Mucosa of rectum (tissue), 2 donors: ENCODE data around the gene STK32B.

ENCODE experiments used
- H3K27ac ChIP-seq, 2 donors: one replicate each; pipeline ENCODE4 v1.7.0; 2013; ENCODE audit warnings: inconsistent platforms in 2 of 2, low read depth in 2 of 2, low read length in 2 of 2
- H3K27me3 ChIP-seq, 2 donors: one replicate each; pipeline ENCODE4 v1.7.0; 2013; ENCODE audit warnings: low read length in 2 of 2; ENCODE audit not compliant: control insufficient read depth in 2 of 2, insufficient read depth in 2 of 2
- H3K36me3 ChIP-seq, 2 donors: one replicate each; pipeline ENCODE4 v1.7.0; 2013; ENCODE audit warnings: low read length in 2 of 2; ENCODE audit not compliant: control insufficient read depth in 2 of 2, insufficient read depth in 2 of 2
- H3K4me1 ChIP-seq, 2 donors: one replicate each; pipeline ENCODE4 v1.7.0; 2013; ENCODE audit warnings: low read length in 2 of 2, mild to moderate bottlenecking in 1 of 2; ENCODE audit not compliant: control insufficient read depth in 2 of 2, insufficient read depth in 2 of 2
- H3K4me3 ChIP-seq, 2 donors: one replicate each; pipeline ENCODE4 v1.7.0; 2013; ENCODE audit warnings: low read length in 2 of 2
- H3K9ac ChIP-seq, 2 donors: one replicate each; pipeline ENCODE4 v1.7.0; 2013; ENCODE audit warnings: low read length in 2 of 2, low read depth in 1 of 2, mild to moderate bottlenecking in 1 of 2
- H3K9me3 ChIP-seq, 2 donors: one replicate each; pipeline ENCODE4 v1.7.0; 2013; ENCODE audit warnings: low read length in 2 of 2; ENCODE audit not compliant: control insufficient read depth in 2 of 2
- donor health status: healthy.
- donor health status: Normal muscosa, but diverticular disease.

STK32B gene

DNA sequence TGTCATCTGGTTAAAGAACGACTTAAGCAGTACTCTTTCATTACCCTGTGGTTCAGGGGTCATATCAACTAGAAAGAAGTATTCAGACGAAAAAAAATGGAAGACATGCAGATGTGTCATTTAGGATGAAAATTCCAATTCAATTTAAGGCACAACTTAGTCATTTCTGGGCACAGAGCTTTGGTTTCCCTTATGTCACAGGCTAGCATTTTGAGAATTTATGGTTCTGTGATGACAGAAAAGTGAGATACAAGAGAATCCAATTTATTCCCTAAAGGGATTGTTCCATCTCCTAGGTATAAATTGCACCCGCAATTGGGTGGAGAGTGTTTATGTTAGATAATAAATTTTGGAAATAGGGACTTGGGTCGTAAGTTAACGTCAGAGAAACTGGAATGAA is 306.6 kb downstream of the STK32B start:
- Histone ChIP-seq H3K36me3 (no peaks in the 10 kb centered on the region), H3K9ac (no peak overlapping the region), H3K27me3 (no peaks in the 10 kb centered on the region), H3K4me1 (no peaks in the 10 kb centered on the region), H3K9me3 (no peaks in the 10 kb centered on the region), H3K27ac (no peak overlapping the region), H3K4me3 (no peak overlapping the region)

DNA sequence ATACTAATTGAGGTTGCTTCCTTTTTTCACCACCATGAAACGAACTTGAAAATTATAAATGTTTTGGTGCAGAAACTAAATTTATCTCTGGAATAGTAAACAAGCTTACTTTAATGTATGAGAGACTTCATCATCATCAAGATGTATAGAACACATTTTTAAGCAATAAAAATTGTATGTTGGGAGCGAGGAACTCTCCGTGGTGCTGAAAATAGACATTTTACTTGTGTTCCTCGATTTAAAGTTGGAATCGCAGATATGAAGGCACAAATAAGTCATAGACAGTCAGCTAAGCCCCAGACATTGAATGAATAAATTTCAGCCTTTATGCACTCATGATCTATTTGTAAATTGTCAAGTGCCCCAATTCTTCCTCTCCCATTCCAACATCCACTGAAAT is 310.7 kb downstream of the STK32B start:
- Histone ChIP-seq H3K9me3 (no peaks in the 10 kb centered on the region), H3K36me3 (no peaks in the 10 kb centered on the region), H3K27me3 (no peaks in the 10 kb centered on the region), H3K4me3 (no peak overlapping the region), H3K27ac (no peak overlapping the region), H3K4me1 (peaks cover 0 to 2% of the 10 kb centered on the region in 2 donors), H3K9ac (no peak overlapping the region)

DNA sequence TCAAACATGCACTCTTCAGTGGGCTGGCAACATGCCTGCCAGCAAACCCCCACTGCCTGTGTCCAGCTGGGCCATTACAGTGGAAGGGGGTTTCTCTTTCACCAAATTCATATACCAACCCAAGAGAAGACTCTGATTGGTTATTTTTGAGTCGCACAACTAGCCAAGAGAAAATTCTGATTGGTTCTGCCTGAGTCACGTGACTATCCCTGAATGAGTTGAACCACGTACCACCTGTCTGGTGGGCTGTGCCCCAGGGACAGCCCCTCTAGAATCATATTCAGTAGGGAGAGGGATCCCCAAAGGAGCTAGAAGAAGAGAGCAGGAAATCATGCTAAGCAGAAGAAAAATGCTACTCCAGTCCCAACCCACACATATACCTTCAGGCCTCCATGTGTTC is 313.1 kb downstream of the STK32B start:
- no peaks in the 10 kb centered on the region for H3K9me3 ChIP-seq
- H3K9ac ChIP-seq = no peak overlapping the region
- no peak overlapping the region for H3K27ac ChIP-seq
- no peaks in the 10 kb centered on the region for H3K36me3 ChIP-seq
- no peaks in the 10 kb centered on the region for H3K27me3 ChIP-seq
- H3K4me1 ChIP-seq = peaks cover 0 to 2% of the 10 kb centered on the region in 2 donors
- no peak overlapping the region for H3K4me3 ChIP-seq

DNA sequence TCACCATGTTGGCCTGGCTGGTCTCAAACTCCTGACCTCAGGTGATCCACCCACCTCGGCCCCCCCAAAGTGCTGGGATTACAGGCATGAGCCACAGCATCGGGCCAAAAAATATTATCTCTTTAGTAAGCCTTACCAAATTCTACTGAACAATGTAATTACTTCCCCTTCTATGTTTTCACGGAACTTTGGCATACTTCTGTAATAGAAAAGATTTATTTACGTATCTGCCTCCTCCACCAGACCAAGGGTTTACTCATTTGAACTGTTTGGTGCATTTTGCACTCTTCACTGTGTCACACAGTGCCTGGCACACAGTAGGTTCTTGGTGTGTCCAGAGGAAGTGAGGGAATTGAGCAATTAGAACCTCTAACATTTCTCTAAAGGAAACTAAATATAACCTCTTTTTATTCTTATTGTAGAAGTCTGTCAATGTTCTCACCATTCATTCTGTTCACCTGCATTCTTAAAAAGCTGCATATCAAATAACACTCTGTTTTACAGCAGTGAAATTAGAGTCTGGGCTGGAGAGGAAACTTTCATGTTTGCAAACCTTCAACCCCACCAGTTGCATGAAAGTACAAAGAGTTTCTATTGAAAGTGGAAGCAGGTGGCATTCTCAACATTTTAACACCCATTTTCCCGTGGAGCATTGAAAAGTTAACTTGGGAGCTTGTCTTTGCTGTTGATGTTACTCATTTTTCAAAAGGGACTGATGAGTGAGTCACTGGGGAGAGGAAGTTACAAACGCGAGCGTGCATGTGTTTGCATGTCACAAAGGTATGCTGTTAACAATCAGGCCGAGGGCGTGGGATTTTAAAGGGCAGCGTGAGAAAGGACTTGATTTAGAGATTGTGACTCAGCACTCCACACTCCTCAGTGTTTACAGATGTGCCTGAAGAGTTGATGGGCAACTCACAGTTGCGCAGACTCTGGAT is 314.1 kb downstream of the STK32B start:
- H3K9me3 ChIP-seq = no peaks in the 10 kb centered on the region
- H3K9ac ChIP-seq = no peak overlapping the region
- no peak overlapping the region for H3K27ac ChIP-seq
- H3K27me3 ChIP-seq = no peaks in the 10 kb centered on the region
- H3K4me1 ChIP-seq = peaks cover 0 to 2% of the 10 kb centered on the region in 2 donors
- no peak overlapping the region for H3K4me3 ChIP-seq
- no peaks in the 10 kb centered on the region for H3K36me3 ChIP-seq

DNA sequence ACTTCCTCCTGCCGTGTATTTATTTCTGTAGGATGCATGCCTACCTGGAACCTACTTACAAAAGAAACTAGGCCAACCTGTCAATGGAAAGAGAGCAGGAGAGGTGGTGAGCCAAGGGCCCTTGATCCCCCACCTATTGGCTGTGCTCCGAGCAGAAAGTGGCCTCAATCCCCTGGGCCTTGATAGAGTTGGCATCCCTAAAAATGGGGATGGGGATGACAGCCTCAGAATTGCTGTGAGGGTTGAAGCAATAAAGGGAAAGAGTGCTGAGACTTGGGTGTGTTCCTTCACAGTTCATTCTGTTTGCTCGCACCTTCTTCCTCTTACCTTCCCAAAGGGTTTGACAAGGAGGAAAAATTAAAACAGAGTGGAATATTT is 314.7 kb downstream of the STK32B start:
- H3K9ac ChIP-seq = no peak overlapping the region
- no peaks in the 10 kb centered on the region for H3K9me3 ChIP-seq
- H3K4me3 ChIP-seq = no peak overlapping the region
- no peaks in the 10 kb centered on the region for H3K36me3 ChIP-seq
- no peaks in the 10 kb centered on the region for H3K27me3 ChIP-seq
- peaks cover 0 to 2% of the 10 kb centered on the region in 2 donors for H3K4me1 ChIP-seq
- H3K27ac ChIP-seq = no peak overlapping the region

DNA sequence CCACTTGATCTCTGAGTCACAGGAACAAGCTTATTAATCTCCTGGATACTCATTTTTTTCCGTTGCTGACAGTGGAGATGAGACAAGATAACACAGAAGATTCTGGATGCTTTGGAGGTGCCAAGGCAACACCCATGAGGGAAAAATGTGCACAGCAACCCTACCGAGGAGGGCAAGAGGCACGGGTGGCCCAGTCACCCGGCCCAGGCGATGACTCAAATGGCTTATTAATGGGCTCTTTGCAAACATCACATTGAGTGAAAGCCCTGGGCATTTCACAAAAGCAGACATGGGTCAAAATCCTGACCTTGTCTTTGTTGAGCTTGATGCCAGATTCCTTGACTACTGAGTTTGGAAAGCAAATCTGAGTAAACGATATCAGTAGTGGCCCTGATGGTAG is 315.1 kb downstream of the STK32B start:
- no peaks in the 10 kb centered on the region for H3K27me3 ChIP-seq
- no peaks in the 10 kb centered on the region for H3K9me3 ChIP-seq
- no peak overlapping the region for H3K4me3 ChIP-seq
- no peak overlapping the region for H3K9ac ChIP-seq
- H3K36me3 ChIP-seq = no peaks in the 10 kb centered on the region
- H3K4me1 ChIP-seq = peaks cover 0 to 2% of the 10 kb centered on the region in 2 donors
- no peak overlapping the region for H3K27ac ChIP-seq

DNA sequence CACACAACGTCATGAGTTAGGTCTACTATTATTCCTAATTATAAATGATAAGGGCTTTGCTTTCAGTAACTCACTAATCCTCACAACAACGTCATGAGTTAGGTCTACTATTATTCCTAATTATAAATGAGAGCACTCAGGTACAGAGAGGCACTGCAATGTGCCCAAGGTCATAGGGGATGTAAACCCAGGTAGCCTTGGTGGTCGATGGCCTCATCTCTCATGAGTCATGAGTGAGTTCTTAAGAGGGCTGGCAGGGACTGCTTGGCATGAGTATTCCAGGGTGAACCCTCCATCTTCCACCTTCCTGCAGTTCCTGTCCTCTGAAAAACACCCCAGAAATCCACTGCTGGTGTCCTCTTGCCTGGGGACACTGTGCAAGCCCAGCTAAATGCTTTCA is 317.1 kb downstream of the STK32B start:
- H3K36me3 ChIP-seq = no peaks in the 10 kb centered on the region
- no peaks in the 10 kb centered on the region for H3K27me3 ChIP-seq
- no peak overlapping the region for H3K9ac ChIP-seq
- H3K4me1 ChIP-seq = peaks cover 0 to 2% of the 10 kb centered on the region in 2 donors
- H3K4me3 ChIP-seq = no peak overlapping the region
- no peak overlapping the region for H3K27ac ChIP-seq
- no peaks in the 10 kb centered on the region for H3K9me3 ChIP-seq

DNA sequence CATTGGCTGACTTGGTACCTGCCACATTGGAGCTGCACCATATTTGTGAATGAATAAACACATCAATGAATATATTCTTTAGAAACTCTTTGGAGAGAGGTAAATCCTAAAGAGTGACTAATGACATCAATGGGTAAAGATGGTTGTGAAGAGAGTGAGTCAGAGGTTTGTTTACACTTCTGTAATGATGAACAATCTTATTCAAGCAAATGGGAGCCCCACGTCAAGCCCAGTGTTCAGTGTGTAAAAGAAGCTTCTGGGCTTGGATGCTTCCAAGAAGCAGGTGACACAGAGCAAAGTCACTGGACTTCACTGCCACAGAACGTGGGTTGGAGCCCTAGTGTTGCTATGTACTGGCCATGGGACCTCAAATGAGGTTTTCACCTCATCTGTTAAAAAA is 319.0 kb downstream of the STK32B start:
- Histone ChIP-seq H3K4me1 (no peaks in the 10 kb centered on the region), H3K4me3 (no peak overlapping the region), H3K27me3 (no peaks in the 10 kb centered on the region), H3K9me3 (no peaks in the 10 kb centered on the region), H3K36me3 (no peaks in the 10 kb centered on the region), H3K27ac (no peak overlapping the region), H3K9ac (no peak overlapping the region)

DNA sequence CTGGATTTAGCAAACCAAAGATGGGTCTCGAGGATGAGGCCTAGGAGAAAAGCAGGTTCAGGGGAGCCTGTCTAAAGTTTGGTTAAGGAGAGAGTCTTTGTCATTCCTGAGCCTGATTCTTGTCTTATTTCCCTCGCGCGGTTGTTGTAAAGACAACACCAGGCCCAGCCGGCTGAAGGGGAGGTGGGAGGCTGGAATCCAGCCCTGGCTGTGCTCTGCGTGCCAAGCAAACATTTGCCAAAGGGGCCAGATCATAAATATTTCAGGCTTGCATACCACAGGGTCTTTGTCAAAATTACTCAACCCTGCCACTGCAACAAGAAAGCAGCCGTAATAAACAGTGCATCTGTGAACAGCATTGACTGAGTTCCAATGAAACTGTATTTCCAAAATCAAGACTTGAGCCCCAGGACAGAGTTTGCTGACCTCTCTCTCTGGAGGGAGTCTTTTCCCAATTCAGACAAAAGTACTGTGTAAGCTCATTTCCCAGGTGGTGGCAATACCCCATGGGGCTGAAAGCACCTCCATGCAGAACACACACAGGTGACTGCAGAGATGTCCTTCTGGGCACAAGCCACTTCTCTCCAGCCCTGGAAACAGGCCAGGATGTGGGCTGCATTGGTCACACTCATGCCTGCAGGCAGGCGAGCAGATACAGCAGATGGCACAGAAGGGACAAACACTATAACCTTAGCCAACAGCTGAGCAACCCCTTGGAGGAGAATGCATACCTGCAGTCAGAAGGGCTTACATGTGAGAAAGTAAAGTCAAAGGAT is 320.3 kb downstream of the STK32B start:
- no peak overlapping the region for H3K9ac ChIP-seq
- H3K4me1 ChIP-seq = no peaks in the 10 kb centered on the region
- H3K27ac ChIP-seq = no peak overlapping the region
- no peaks in the 10 kb centered on the region for H3K9me3 ChIP-seq
- no peak overlapping the region for H3K4me3 ChIP-seq
- H3K27me3 ChIP-seq = no peaks in the 10 kb centered on the region
- no peaks in the 10 kb centered on the region for H3K36me3 ChIP-seq

DNA sequence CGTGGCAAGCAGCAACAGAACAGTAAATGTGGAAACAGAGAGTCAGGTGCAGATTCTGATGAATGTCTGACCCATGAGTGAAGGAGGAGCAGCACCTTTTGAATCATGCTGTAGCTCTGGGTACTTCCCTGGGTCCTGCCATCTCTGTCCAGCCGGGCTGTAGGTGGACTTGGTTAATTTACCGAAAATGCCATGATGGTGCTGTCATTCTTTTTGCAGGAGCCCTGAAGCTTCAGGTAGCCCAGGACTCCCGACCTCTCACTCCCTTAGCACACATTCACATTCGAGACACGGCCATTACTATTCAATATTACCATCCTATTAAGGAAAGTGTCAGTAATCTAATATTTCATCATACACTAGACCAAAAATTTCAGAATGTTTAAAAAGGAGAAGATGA is 320.9 kb downstream of the STK32B start:
- Histone ChIP-seq H3K9ac (no peak overlapping the region), H3K27ac (no peak overlapping the region), H3K9me3 (no peaks in the 10 kb centered on the region), H3K27me3 (no peaks in the 10 kb centered on the region), H3K4me1 (no peaks in the 10 kb centered on the region), H3K4me3 (no peak overlapping the region), H3K36me3 (no peaks in the 10 kb centered on the region)
